OCI-LY1 (cell line): Measurements from ENCODE around the gene NR2F1-AS1.

ENCODE experiments used
- H2AFZ ChIP-seq: fragments of 200-600 bp; sonication (generic), shearing (Covaris generic); 2 replicates; pipeline ENCODE4 v1.6.0; 2014; ENCODE audit warnings: antibody characterized with exemption, mild to moderate bottlenecking, low read length
- H3F3A ChIP-seq: fragments of 200-600 bp; sonication (generic), shearing (Covaris generic); 2 replicates; pipeline ENCODE4 v1.6.0; 2014; ENCODE audit warnings: mild to moderate bottlenecking, antibody characterized with exemption, low read length, moderate library complexity; ENCODE audit not compliant: insufficient read depth
- H3K27ac ChIP-seq: fragments of 200-600 bp; sonication (generic); 2 replicates; pipeline ENCODE4 v1.5.1; 2014; ENCODE audit warnings: low read length, mixed run types, mild to moderate bottlenecking, low read depth; ENCODE audit not compliant: poor library complexity, severe bottlenecking
- H3K27me3 ChIP-seq: fragments of 200-600 bp; sonication (generic); 2 replicates; pipeline ENCODE4 v1.6.0; 2014; ENCODE audit warnings: antibody characterized with exemption, mild to moderate bottlenecking, low read length, moderate library complexity; ENCODE audit not compliant: insufficient read depth
- H3K36me3 ChIP-seq: fragments of 200-600 bp; sonication (generic); 2 replicates; pipeline ENCODE4 v1.6.1; 2014; ENCODE audit warnings: mild to moderate bottlenecking, antibody characterized with exemption, low read length, moderate library complexity, mixed read lengths; ENCODE audit not compliant: insufficient read depth
- H3K4me1 ChIP-seq: fragments of 200-600 bp; sonication (generic); 2 replicates; pipeline ENCODE4 v1.5.1; 2014; ENCODE audit warnings: mild to moderate bottlenecking, low read length, moderate library complexity; ENCODE audit not compliant: insufficient read depth, severe bottlenecking
- H3K4me2 ChIP-seq: fragments of 200-600 bp; sonication (generic), shearing (Covaris generic); 2 replicates; pipeline ENCODE4 v1.6.1; 2014; ENCODE audit warnings: low read length
- H3K4me3 ChIP-seq: fragments of 200-600 bp; sonication (generic); 2 replicates; pipeline ENCODE4 v1.5.1; 2014; ENCODE audit warnings: low read length, low read depth, mild to moderate bottlenecking, mixed read lengths; ENCODE audit not compliant: poor library complexity, severe bottlenecking
- H3K79me2 ChIP-seq: fragments of 200-600 bp; shearing (Covaris generic); 2 replicates; pipeline ENCODE4 v1.6.1; 2016; ENCODE audit warnings: mixed run types, low read length, mixed read lengths; ENCODE audit not compliant: insufficient read depth
- H3K9ac ChIP-seq: fragments of 200-600 bp; sonication (generic), shearing (Covaris generic); 2 replicates; pipeline ENCODE4 v1.6.1; 2014; ENCODE audit warnings: mild to moderate bottlenecking, low read length, mixed read lengths
- H3K9me2 ChIP-seq: fragments of 200-600 bp; sonication (generic), shearing (Covaris generic); 2 replicates; pipeline ENCODE4 v1.6.1; 2014; ENCODE audit warnings: low read depth, mild to moderate bottlenecking, low read length, mixed read lengths
- H3K9me3 ChIP-seq: fragments of 200-600 bp; shearing (Covaris generic); 2 replicates; pipeline ENCODE4 v1.6.1; 2014; ENCODE audit warnings: low read length, mixed read lengths
- H4K20me1 ChIP-seq: fragments of 200-600 bp; sonication (generic), shearing (Covaris generic); 2 replicates; pipeline ENCODE4 v1.6.0; 2016; ENCODE audit warnings: mild to moderate bottlenecking, low read length; ENCODE audit not compliant: insufficient read depth
- EZH2 ChIP-seq: fragments of 200-600 bp; sonication (generic), shearing (Covaris generic); IDR thresholded peaks from 2 replicates; pipeline ENCODE4 v1.8.0; 2017; ENCODE audit warnings: borderline replicate concordance, mixed run types, mild to moderate bottlenecking, antibody characterized with exemption, low read length, moderate library complexity, mixed read lengths
- TF ChIP-seq, protein P1 (sequence below): fragments of 200-600 bp; sonication (generic), shearing (Covaris generic); IDR thresholded peaks from 2 replicates; pipeline ENCODE4 v1.5.1; 2017; ENCODE audit warnings: mild to moderate bottlenecking, antibody characterized with exemption, low read length, moderate library complexity, mixed read lengths

The NR2F1-AS1 gene

DNA sequence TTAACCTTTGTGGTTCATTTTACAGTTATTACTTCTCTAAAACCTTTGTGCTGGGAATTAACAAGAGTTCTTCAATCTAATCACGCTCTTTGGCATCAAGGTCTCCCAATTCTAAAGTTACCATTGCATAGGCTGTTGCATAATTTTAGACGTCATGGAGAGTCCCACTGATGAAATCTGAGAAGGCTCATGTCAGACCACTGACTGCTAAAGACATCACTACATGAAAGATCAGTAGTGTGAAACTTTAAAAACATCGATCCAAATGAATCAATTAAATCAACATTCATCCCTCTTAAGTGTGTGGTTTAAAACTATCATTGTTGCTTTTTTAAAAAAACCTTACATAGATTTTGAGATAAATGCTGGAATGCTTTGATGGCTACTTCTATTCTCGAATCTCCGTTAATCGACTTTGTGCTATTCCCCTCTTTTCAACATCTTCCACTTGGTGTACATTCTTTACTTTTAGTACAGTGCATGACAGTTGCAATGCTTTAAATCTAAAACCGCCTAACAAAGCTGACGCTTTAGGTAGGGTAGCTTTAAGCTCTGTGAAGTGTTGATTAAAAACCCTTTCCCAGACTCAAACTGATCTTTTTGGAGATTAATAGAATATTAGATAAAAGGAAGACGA, 35.6 kb upstream of the NR2F1-AS1 start:
- Histone ChIP-seq H3K4me3 (no peak overlapping the region), H3K4me2 (no peak overlapping the region), H3F3A (0 out of 2 replicates have a peak, but pooled peaks cover under 1% of the 10 kb centered on the region), H3K9ac (no peak overlapping the region), H3K27me3 (no peaks in the 10 kb centered on the region), H4K20me1 (no peaks in the 10 kb centered on the region), H3K4me1 (peaks cover 9% of the 10 kb centered on the region), H3K27ac (no peak overlapping the region), H3K9me3 (no peaks in the 10 kb centered on the region), H3K9me2 (no peaks in the 10 kb centered on the region), H3K36me3 (no peaks in the 10 kb centered on the region), H2AFZ (no peak overlapping the region), H3K79me2 (no peaks in the 10 kb centered on the region)
- TF ChIP-seq EZH2 = no peak
- TF ChIP-seq, protein P1, sequence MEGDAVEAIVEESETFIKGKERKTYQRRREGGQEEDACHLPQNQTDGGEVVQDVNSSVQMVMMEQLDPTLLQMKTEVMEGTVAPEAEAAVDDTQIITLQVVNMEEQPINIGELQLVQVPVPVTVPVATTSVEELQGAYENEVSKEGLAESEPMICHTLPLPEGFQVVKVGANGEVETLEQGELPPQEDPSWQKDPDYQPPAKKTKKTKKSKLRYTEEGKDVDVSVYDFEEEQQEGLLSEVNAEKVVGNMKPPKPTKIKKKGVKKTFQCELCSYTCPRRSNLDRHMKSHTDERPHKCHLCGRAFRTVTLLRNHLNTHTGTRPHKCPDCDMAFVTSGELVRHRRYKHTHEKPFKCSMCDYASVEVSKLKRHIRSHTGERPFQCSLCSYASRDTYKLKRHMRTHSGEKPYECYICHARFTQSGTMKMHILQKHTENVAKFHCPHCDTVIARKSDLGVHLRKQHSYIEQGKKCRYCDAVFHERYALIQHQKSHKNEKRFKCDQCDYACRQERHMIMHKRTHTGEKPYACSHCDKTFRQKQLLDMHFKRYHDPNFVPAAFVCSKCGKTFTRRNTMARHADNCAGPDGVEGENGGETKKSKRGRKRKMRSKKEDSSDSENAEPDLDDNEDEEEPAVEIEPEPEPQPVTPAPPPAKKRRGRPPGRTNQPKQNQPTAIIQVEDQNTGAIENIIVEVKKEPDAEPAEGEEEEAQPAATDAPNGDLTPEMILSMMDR = no peak

DNA sequence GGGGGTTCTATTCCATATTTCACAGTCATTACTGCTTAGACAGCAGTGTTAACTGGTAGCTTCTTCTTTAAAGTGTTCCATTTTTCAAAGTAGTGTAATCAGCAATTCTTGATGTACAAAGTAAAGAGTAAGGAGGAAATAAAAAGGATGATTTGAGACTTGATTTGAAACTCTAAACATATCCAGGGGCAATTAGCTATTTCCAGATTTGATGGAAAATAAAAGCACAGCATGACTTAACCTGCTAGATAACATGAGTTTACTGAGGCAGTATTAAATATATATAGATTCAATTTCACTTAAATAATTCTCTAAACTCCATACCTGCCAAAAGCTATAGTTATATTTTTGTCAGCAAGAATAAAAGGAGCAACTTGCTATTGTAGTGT, 31.8 kb upstream of the NR2F1-AS1 start:
- Histone ChIP-seq H3F3A (no peaks in the 10 kb centered on the region), H3K79me2 (no peaks in the 10 kb centered on the region), H2AFZ (no peak overlapping the region), H3K4me1 (no peaks in the 10 kb centered on the region), H3K9me3 (no peaks in the 10 kb centered on the region), H3K36me3 (no peaks in the 10 kb centered on the region), H3K27ac (no peak overlapping the region), H4K20me1 (no peaks in the 10 kb centered on the region), H3K9ac (no peak overlapping the region), H3K4me2 (no peak overlapping the region), H3K4me3 (no peak overlapping the region), H3K27me3 (no peaks in the 10 kb centered on the region), H3K9me2 (no peaks in the 10 kb centered on the region)
- no peak for TF ChIP-seq EZH2
- TF ChIP-seq, protein P1 = no peak

DNA sequence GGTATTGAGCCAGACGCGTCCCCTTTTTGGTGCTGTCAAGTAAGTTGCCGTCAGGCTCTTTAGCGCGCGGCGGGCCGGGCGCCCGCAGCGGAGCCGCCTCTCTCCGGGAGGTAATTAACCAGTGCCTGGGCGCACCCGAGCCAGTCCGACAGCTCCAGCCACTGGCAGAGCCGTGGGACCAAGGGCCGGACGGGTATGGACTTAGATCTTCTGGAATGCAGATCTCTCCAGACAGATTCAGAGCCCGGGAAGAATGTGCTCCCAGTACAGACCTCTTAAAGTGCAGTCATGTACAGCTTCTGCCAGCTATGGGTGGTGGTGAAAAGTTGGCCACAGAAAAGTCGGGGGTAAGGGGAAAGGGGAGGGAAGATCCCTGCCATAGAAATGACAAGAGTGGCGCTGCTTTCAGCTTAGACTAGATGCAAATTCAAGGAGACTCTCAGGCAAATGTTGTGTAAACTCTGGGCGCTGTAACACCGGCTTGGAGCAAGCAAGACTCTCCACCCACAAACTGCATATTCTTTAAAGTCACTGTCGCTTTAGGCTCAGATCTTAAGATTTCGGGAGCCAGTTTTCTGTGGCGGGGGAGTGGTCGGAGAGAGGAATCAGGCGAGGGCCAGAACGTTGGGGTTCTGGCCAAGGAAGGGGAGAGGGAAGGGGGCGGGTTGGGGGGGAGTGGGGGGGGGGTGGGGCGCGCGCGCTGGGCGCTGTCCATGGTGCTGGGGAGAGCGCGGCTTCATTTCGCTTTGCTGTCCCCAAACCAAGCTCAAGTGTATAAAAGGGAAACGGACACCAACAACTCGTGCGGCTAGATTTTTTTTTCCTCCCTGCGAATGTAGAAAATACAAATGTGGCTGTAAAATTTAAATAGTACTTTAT, 31.2 kb upstream of the NR2F1-AS1 start:
- Histone ChIP-seq H3K9me3 (no peaks in the 10 kb centered on the region), H3K27me3 (no peaks in the 10 kb centered on the region), H3K9ac (no peak overlapping the region), H3K4me1 (no peaks in the 10 kb centered on the region), H3K9me2 (no peaks in the 10 kb centered on the region), H3K36me3 (no peaks in the 10 kb centered on the region), H2AFZ (no peak overlapping the region), H4K20me1 (no peaks in the 10 kb centered on the region), H3K27ac (no peak overlapping the region), H3K4me3 (no peak overlapping the region), H3F3A (no peaks in the 10 kb centered on the region), H3K4me2 (peak overlapping the region; percentile 43; the same call in 1 of the 2 replicates), H3K79me2 (no peaks in the 10 kb centered on the region)
- TF ChIP-seq, protein P1 = no peak
- no peak for TF ChIP-seq EZH2
